Subcutaneous adipose tissue (tissue), 4 donors: Measurements from ENCODE around the gene LAD1. TPM values are rescaled to one million over a fixed set of nuclear protein-coding genes. Genes with fewer than 3 reads are reported as not detected.

Experiments
- total RNA-seq, 4 donors: library from RNA; depleted of rRNA; stranded (reverse); fragments of >200 nt; gene quantifications; one replicate each; pipeline ENCODE4 v1.1.0, GENCODE V29; 2016
- TF ChIP-seq, protein P1 (sequence below): fragments of 450-650 bp; IDR thresholded peaks from one replicate; pipeline ENCODE4 v1.5.1; 2016; ENCODE audit warnings: low read depth, mild to moderate bottlenecking, control low read depth, antibody characterized with exemption, moderate library complexity

Gene LAD1
- total RNA-seq, 4 donors from 2014 or later, result 0.75 TPM; not detected in 3

DNA sequence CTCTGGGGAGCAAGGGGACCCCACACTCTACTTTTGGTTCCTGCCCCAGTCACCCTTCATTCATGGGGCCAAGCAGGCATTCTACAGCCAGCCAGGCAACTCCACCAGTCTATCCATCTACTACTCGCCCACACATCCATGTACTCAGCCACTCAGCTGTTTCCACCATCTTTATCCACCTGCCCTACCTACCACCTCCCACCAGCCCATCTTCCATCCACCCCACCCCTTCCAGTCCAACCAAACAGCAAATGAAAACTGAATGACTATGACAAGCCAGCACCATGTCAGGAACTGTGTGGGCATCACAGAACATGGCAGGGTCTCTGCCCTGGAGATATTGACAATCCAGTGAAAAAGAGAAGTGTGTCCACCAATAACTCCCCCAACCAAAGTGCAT is 7.9 kb downstream of the LAD1 start:
- TF ChIP-seq, protein P1, sequence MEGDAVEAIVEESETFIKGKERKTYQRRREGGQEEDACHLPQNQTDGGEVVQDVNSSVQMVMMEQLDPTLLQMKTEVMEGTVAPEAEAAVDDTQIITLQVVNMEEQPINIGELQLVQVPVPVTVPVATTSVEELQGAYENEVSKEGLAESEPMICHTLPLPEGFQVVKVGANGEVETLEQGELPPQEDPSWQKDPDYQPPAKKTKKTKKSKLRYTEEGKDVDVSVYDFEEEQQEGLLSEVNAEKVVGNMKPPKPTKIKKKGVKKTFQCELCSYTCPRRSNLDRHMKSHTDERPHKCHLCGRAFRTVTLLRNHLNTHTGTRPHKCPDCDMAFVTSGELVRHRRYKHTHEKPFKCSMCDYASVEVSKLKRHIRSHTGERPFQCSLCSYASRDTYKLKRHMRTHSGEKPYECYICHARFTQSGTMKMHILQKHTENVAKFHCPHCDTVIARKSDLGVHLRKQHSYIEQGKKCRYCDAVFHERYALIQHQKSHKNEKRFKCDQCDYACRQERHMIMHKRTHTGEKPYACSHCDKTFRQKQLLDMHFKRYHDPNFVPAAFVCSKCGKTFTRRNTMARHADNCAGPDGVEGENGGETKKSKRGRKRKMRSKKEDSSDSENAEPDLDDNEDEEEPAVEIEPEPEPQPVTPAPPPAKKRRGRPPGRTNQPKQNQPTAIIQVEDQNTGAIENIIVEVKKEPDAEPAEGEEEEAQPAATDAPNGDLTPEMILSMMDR, result no peak

- TF ChIP-seq, protein P1, result no peak
Observed at GRCh38 chr1:201389051-201389450, 10.1 kb downstream of the LAD1 start.

DNA sequence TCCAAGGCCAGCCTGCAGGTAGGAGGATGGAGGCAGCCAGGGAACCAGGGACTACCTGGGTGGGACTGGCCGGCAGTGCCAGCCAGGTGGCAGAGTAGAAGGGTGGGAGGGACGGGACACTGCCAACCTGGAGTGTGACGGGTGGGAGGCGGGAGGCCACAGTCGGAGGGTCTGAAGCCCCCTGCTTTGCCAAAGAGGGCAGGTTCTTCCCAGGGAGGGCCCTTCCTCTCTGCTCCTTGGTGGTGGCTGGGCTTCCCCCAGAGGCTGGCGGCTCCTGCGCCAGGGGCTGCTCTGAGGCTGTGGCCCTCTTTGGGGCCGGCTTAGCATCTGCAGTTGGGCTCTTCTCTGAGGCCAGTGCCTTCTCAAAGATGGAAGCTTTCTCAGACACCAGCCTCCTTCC is 12.9 kb downstream of the LAD1 start:
- TF ChIP-seq, protein P1, result no peak

GRCh38 chr1:201385299-201385891 is 13.7 kb downstream of the LAD1 start:
- TF ChIP-seq, protein P1, result no peak

- TF ChIP-seq, protein P1, result no peak
Observed at GRCh38 chr1:201384406-201384782, 14.7 kb downstream of the LAD1 start.

- TF ChIP-seq, protein P1, result no peak
Observed at GRCh38 chr1:201383647-201384405, 15.3 kb downstream of the LAD1 start.

DNA sequence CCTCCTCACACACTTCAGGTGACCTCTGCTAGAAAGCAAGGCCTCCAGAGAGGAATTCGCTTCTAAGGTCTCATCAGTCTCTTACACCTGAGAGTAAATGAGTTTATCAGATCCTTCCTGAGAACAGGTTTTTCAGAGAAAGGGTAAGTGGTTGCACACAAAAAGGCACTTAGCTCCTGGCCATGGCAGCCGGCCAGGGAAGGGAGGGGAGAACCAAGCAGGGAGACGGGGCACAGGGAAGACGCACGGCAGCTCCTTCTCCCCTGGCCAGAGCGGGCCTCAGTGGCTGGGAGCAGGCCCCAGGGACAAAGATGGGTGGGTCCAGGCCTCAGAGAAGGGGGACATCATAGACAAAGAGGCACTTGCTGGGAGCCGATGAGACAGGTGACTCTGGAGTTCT is 18.0 kb downstream of the LAD1 start:
- TF ChIP-seq, protein P1, result no peak
